NCI-H2196 treated with DMSO at 0.1 percent for 48 hours (cell line): ENCODE results near the gene AGK.
"Not testable (repeated sequence)": the region's sequence is repeated elsewhere in the genome, so short reads cannot be mapped to it uniquely, and the experiment has no call there.

Experiments used
- DNase-seq: peaks from one replicate; lab custom pipeline; 2025; ENCODE audit not compliant: unreplicated experiment; lab: John Stamatoyannopoulos, UW

The AGK gene

GRCh38 chr7:141645188-141645587 lies 94.0 kb downstream of the AGK start:
- DNase-seq: no peak

- no peak for DNase-seq
Measured at GRCh38 chr7:141646826-141647480, 95.7 kb downstream of the AGK start.

DNA sequence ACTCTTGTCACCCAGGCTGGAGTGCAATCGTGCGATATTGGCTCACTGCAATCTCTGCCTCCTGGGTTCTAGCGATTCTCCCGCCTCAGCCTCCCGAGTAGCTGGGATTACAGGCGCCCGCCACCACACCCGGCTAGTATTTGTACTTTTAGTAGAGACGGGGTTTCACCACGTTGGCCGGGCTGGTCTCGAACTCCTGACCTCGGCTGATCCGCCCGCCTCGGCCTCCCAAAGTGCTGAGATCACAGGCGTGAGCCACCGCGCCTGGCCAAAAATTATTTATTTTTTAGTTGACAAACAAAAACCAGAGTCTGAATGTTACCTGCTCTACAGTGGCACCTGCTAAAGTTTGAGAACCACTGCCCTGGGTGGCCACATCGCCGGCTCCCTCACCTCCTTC lies 96.5 kb downstream of the AGK start:
- not testable (repeated sequence) for DNase-seq

GRCh38 chr7:141648276-141649114 lies 97.3 kb downstream of the AGK start:
- no peak for DNase-seq

GRCh38 chr7:141649137-141649864 lies 98.1 kb downstream of the AGK start:
- DNase-seq: no peak

GRCh38 chr7:141649865-141650634 lies 98.8 kb downstream of the AGK start:
- peak; percentile 87 for DNase-seq

DNA sequence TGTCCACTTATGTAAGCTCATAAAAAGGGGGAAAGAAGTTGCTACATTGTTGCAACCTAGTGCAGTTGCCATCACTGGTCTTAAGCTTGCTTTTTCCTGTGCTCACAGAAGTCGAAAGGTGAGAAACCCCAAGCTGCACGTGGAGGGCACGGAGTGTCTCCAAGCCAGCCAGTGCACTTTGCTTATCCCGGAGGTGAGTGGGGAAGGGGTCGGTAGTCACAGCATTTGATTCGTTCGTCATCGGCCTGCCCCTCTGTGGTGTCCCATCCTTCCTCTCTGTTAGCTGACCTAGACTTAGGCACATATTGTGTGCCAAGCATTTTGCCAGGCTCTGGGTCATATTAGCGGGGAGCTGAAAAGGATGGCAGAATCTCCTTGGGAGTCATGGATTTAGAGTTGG lies 100.2 kb downstream of the AGK start:
- DNase-seq: no peak

GRCh38 chr7:141652691-141653090 lies 101.5 kb downstream of the AGK start:
- DNase-seq: no peak

GRCh38 chr7:141654551-141654950 lies 103.3 kb downstream of the AGK start:
- peak; percentile 77 for DNase-seq

GRCh38 chr7:141659501-141659900 lies 108.3 kb downstream of the AGK start:
- DNase-seq: no peak

- DNase-seq: no peak
Measured at GRCh38 chr7:141660259-141660658, 109.0 kb downstream of the AGK start.

GRCh38 chr7:141663081-141663849 lies 112.1 kb downstream of the AGK start:
- DNase-seq: peak; percentile 9

DNA sequence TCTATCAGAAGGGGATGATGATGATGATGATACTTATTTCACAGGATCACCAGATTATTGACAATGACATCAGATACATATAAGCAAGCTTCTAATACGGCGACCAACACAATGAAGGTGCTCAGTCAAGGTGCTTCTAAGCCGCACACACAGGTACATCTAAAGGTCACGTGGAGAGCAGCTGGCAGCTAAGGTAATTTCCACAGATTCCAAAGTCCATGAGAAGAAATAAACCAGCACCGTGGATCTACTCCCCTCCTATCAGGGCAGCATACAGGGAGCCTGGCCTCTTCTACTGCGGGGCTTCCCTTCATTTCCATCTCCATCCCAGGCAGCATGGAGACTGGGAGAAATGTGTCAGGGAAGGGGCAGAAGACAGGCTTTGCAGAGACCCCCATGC lies 113.2 kb downstream of the AGK start:
- DNase-seq: no peak

DNA sequence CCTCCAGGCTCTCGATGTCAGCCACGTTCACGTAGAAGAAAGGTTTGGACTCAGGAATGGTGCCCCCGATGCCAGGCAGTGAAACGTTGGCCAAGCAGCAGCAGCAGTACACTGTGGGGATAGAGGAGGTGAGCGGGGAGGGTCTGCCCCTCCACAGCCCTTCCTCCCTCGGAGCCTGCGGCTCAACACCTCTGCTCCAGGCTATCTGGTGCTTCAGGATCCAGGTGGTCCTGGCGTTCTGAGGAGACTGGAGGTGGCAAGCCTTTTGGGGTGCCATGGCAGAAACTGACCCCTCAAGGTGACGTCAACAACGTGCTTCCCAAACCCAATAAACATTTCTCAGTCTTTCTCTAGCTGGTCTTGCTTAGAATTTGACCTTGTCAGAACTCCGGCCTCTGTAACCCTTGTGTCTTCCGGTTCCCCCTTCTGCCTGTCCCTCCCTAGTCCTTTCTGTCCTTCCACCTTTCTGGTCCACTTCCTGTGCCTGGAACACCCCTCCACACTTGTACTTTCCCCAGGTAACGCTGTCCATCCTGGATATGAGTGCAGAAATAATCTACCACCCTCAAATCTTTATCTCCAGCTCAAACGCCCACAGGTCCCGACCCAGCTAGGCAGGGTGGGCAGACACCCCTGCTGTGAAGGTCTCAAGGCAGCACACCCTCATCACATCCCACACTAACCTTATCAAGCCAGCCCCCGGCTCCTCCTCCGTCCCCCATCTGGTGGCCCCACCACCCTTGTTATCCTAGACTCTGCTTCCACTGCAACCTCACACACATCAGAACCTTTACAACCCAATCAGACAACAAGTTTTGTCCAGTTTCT lies 114.2 kb downstream of the AGK start:
- DNase-seq: no peak

GRCh38 chr7:141666071-141666470 lies 114.9 kb downstream of the AGK start:
- no peak for DNase-seq

GRCh38 chr7:141668853-141669252 lies 117.6 kb downstream of the AGK start:
- DNase-seq: no peak

DNA sequence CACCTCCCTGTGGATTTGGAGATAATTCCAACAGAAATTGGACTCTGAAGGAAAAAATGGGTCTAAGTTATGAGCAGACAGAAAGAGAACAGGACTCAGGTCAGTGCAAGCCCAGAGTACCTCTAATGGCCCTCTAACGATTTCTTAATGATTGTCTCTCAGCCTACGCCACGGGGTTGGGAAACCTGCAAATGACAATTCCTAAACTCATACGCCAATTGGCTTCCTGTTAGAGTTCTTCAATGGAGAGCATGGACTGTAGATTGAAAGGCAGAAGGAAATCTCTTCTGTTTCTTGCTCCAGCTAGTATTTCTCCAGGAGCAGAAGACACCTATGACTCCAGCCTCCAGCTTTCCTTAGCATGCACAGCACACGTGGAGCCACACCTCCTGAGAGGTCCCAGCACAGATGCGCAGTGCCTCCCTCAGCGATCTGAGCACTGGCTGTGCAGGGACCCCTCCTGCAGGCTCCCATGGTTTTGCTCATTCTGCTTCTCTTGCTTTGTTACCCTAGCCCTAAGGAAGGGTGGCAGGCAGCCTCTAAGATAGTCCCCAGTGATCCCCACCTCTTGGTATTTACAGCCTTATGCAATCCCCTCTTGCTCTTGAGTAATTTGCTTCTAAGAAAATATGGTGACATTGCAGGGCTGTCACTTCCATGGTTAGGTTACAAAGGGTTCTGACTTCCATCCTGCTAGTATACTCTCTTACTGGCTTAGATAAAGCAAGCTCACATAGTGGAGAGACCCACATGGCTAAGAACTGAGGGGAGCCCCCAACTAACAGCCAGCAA lies 120.7 kb downstream of the AGK start:
- no peak for DNase-seq

- DNase-seq: no peak
Measured at GRCh38 chr7:141673346-141673745, 122.1 kb downstream of the AGK start.
